ENCODE results near the gene NADK2.
"Not testable (repeated sequence)": the region's sequence is repeated elsewhere in the genome, so short reads cannot be mapped to it uniquely, and the experiment has no call there.

NADK2 gene

DNA sequence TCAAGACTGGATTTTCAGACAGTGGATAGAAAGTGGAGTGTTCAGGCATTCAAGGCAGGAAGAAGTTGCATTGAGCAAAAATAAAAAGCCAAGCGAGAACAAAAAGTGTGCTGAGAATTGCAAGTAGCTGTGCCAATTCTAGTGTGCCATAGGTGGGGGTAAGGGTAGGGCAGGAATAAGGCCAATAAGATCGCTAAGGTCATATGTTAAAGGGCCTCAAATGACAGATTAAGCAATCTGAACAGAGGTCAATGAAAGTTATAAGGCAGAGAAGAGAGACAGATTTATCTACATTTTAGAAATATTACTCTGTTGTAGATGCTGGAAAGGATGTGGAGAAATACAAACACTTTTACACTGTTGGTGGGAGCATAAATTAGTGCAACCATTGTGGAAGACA is 36.4 kb downstream of the NADK2 start:
- DNase-seq = no peak

GRCh38 chr5:36202521-36202961 is 39.2 kb downstream of the NADK2 start:
- no peak for DNase-seq

DNA sequence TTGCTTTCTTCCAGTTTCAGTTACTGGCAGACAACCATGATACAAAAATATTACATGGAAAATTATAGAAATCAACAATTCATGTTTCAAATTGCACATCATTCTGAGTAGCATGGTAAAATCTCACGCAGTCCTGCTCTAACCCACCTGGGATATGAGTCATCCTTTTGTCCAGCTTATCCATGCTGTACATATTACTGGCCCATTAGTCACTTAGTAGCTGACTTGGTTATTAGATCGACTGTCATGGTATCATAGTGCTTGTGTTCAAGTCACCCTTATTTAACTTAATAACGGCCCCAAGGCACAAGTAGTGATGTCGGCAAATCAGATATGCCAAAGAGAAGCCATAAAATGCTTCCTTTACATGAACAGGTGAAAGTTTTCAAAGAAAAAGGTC is 41.2 kb downstream of the NADK2 start:
- DNase-seq = no peak

DNA sequence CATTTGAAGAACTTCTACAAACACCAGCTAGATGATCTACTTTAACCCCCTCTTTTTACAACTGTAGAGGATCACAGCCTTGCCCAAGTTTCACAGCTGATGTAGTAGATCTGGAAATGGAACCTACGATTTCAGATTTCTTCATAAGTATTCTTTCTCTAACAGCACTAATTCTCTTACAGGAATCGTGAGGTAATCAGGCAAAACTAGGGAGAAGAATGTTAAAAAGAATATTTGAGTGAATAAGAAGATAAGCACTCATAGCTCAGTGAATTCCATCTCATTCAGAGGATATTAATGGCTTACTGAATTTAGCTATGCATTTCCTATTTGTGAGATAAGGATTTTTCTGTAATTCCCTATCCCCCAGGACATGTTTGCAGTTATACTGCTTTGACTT is 42.1 kb downstream of the NADK2 start:
- DNase-seq = no peak

- not testable (repeated sequence) for DNase-seq
Measured at GRCh38 chr5:36198783-36199182, 42.9 kb downstream of the NADK2 start.

- no peak for DNase-seq
Measured at GRCh38 chr5:36198281-36198680, 43.4 kb downstream of the NADK2 start.

DNA sequence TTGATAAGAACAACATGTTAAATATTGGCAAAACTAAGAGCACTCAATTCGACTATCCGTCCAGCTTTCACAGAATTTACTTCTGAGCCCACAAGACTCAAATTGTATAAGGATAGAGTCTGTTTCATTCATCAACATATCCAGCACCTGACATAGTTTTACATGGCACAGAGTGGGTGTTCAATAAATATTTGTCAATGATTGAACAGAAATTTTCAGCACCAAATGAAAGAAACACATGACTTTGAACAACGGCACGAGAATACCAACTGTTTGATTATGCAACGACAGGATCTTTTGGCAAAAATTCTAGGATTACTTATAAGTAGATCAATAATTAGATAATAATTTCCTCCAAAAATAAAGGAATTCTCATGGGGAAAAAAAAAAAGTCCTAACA is 48.0 kb downstream of the NADK2 start:
- no peak for DNase-seq

DNA sequence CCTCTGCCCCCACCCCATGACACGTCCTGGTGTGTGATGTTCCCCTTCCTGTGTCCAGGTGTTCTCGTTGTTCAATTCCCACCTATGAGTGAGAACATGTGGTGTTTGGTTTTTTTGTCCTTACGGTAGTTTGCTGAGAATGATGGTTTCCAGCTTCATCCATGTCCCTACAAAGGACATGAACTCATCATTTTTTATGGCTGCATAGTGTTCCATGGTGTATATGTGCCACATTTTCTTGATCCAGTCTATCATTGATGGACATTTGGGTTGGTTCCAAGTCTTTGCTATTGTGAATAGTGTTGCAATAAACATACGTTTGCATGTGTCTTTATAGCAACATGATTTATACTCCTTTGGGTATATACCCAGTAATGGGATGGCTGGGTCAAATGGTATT is 57.3 kb downstream of the NADK2 start:
- not testable (repeated sequence) for DNase-seq

DNA sequence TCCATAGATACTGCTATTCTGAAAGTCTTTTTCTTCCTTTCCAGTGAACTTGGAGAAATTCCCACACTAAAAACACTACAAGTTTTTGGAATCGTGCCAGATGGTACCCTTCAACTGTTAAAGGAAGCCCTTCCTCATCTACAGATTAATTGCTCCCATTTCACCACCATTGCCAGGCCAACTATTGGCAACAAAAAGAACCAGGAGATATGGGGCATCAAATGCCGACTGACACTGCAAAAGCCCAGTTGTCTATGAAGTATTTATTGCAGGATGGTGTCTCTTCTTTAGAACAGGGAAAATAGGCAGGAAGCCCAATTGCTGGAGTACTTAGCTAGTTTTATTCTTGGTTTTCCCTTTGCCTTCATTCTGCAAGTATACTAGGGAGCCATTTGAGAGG is 60.0 kb downstream of the NADK2 start:
- no peak for DNase-seq

DNA sequence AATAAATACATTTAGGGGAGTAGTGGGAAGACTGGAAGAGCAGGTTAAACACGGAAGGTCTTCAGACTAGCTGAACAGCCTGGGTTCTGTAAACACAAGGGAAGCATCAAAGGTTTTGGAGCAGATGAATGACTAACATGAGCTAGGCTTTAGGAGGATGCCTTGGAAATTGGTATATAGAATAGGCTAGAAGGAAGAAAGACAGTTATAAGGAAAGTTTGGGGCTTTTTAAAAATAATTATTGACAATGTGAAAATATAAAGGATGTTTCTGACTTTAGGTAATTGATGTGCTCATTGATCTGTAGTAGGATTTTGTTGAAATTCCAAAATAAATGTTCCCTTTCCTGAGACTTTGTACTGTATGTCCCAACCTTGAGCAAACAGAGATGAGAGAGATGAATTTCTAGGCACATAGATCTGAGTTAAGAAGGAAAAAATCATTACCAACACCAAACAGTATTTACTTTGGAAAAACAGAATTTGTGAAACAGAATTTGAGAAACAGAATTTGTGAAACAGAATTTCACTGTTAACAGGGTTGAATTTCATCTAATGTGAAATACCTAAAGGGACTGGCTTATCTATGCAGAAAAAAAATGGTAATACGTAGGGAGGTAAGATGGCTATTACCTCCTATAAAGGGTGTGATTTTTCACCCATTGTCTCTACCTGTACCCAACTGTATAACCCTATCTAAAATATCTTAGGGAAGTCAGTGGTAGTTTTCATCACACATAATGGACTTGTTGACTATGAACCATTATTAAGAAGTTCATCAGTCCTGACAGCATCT is 61.0 kb downstream of the NADK2 start:
- no peak for DNase-seq

GRCh38 chr5:36179950-36180349 is 61.8 kb downstream of the NADK2 start:
- DNase-seq = no peak

GRCh38 chr5:36178524-36178890 is 63.2 kb downstream of the NADK2 start:
- no peak for DNase-seq

DNA sequence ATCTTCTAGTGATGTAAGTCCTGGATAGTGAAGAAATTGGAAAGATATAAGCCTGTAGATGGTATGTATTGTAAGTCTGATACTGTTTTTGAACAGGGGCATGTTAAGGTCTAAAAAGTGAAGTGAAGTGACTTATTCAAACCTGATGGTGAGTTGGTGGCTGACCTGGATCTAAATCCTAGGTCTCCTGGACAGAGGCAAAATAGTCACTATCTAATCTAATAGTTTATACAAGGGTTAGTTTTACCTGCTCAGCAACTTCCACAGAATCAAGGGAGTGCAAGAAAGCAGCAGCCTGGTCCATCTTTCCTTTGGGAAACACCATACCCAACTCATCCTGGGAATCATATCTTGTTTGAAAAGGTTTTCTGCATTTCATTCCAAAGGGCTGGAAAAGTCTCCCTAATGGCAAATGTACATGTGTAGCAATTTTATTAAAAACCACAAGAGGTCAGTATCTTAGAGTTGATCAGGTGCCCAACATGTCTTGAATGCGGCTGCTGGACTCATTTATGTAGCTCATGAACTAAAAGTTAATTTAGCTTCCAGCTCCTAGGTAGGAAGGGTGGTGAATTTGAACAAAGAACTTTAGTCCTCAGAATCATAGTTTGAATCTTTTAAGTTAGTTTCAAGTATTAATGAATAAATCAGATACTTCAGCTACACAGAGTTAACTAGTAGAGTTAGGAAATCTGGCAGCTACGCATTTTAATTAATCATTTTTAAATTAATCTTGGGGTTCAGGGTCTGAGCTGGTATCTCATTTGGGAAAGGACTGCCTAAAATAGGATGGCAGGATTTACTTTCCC is 63.8 kb downstream of the NADK2 start:
- no peak for DNase-seq

DNA sequence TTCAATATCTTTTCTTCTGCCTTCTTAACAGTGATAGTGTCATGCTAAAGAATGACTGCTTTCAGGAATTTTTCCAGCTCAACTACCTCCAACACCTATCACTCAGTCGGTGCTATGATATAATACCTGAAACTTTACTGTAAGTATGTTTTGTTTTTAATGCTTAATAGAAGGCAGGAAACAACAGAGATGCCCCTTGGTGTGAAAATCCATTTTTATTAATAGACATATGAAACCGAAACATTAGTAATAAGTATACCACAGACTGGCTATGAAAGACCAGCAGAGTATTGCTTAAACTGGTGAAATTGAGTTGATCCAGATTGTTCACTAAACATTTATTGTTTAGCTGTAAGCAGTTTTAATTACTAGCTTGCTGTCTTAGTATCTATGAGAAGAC is 64.6 kb downstream of the NADK2 start:
- DNase-seq = no peak

DNA sequence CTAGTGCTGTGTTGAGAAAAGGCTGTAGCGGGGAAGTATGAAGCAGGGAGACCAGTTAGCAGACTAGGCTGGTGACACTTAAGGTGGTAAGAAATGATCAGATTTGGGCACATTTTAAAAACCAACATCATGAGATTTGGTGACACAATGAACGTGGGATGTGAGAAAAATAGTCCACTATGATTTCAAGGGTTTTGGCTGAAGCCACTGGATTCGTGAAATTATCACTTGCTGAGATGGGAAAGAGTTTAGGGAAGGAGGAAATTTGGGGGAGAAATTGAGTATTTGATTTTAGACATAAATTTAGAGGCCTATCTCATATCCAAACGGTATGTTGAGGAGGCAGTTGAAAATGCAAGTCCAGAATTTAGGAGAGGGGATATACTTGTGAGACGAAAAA is 66.7 kb downstream of the NADK2 start:
- DNase-seq = no peak

DNA sequence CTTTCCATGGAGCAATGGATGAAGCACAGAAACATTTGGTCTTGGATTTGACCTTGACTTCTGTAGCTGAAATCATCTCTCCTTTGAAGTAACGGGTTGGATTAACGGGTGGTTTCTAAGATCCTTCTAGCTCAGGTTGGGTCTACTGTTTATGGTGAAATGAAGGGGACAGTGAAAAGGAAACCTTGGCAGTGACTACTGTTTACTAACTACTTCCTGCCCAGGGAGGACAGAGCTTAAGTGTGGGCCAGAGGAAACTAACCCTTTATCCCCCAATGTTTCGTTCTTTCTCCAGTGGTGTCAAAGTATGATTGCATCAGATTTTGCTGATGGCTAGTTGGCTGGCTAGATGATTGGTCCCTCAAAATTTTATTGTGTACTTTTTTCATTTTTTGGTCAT is 67.6 kb downstream of the NADK2 start:
- DNase-seq = no peak

DNA sequence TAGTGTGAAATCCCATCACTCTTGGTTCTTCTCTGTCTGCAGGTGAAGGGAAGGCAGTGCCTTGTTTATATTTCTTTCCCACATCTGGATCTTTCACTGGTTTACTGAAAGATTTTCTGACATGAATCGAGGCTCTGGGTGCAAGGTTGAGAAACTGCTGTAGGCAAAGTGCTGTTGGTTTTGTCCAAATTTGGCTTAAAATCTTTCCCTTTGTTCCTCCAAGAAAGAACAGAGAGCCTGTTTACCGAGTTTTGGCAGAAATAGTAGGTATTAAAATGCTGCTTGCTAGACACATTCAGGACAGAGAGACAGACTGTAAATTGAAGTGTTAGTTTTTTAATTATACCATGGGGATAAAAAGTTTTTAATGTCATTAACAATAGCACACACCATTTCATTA is 68.3 kb downstream of the NADK2 start:
- DNase-seq = no peak

DNA sequence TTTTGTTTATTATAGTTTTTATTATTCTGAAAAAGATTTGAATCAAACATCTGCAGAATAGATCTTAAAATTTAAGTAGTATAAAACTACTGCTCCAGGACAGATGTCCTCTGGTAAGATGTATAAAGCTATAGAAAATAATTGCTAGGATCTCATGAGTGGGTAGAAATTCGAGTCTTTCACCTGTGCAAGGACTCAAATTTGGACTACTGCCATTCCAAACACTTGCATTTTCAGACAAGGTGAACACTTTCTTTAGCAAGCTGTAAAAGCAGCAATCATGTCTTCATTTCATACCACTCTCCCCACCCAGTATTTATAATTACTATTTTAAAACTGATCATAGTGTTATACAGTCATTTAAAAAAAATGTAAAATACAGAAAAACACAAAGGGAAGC is 69.1 kb downstream of the NADK2 start:
- no peak for DNase-seq

DNA sequence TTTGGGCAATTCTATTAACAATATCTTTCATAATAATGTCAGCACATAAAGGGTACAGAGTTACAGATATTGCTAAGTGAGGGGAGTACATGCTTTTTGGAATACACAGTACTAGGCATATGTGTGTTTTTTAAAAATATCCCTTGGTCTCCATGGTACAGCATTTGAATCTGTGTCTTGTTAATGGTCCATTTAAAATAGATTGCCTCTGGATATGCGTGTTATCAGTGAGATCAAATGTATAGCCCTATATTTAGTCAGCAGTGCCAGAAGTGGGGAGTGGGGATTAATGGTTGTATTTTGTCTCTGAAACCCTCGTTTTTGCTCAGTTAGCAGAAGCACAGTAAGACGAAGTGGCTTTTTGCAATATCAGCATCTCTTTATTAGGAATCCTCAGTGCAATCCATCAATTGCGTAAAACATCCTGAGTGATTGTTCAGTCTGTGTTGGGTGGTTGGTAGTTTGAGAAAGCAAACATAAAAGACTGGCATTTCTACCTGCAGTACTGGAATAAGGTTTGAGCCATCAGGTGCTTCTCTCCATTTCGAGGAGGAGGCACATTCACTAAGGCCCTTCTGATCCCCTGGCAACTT is 70.8 kb downstream of the NADK2 start:
- no peak for DNase-seq

GRCh38 chr5:36168737-36169136 is 73.0 kb downstream of the NADK2 start:
- DNase-seq = no peak

DNA sequence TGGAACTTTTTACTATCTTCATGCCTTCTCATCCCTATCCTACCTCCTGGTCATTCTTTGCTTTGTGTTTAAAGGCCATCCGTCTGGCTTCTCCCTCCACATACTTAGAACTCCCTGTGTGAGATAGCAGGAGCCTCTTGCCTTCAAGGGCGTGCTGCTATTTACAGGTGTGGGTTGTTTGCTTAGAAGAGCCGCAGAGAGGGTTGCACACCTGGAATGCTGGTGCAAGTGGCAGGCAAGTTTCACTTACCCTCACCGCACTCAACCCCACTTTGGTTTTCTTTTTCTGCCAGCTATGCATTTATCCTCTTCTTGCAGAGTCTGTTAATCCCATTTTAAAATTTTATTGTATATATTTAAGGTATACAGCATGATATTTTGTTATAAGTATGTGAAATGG is 77.3 kb downstream of the NADK2 start:
- no peak for DNase-seq

- no peak for DNase-seq
Measured at GRCh38 chr5:36162810-36163486, 78.8 kb downstream of the NADK2 start.

DNA sequence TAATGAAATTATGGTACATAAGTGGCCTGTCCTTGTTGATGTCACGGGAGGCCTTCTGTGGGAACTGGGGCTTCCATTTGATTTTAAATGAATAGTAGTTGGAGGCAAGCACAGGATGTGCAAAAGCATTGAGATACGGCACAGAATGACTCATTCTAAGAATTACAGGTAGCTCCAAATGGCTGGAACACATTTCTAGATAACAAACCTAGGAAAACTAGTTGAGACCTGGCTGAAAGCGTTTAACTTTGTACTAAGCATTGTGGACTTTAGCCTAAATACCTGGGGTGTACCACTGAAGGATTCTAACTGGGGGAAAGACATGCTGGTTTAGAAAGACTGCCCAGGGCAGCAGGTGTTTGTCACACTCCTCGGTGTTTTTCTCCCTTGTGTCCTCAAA is 80.4 kb downstream of the NADK2 start:
- DNase-seq = no peak

Measured in activated CD4-positive, alpha-beta T cell treated with anti-CD3 and anti-CD28 coated beads, Interleukin-2, amount 50 U/mL, for 48 hours (primary cell).